ENCODE measurements around the gene PGM3.

Gene PGM3

GRCh38 chr6:83126223-83126622, 66.8 kb downstream of the PGM3 start:
- Histone ChIP-seq H3K4me3 (ENCODE audit: low read length) (no peak overlapping the region), H3K9me2 (replicated peaks; ENCODE audit: control insufficient read depth, low read length) (no peaks in the 10 kb centered on the region), H3K79me2 (ENCODE audit: control insufficient read depth, low read length) (no peaks in the 10 kb centered on the region), H3K9me3 (ENCODE audit: control insufficient read depth, insufficient read depth, low read length) (no peaks in the 10 kb centered on the region), H3K4me1 (ENCODE audit: control insufficient read depth, low read length) (no peaks in the 10 kb centered on the region), H4K20me1 (ENCODE audit: control insufficient read depth, insufficient read depth, low read depth, low read length) (no peaks in the 10 kb centered on the region), H3K4me2 (ENCODE audit: low read length) (no peak overlapping the region), H3K27me3 (ENCODE audit: control insufficient read depth, low read length) (no peaks in the 10 kb centered on the region), H3K27ac (ENCODE audit: low read depth, low read length) (no peak overlapping the region), H3F3A (ENCODE audit: control insufficient read depth, insufficient read depth) (no peaks in the 10 kb centered on the region), H3K36me3 (ENCODE audit: control insufficient read depth, low read length) (peaks cover 87% of the 10 kb centered on the region)
- TF ChIP-seq EZH2phosphoT487 (IDR thresholded peaks at IDR 0.05; ENCODE audit: borderline replicate concordance, low read length): no peak
- TF ChIP-seq, protein P1, sequence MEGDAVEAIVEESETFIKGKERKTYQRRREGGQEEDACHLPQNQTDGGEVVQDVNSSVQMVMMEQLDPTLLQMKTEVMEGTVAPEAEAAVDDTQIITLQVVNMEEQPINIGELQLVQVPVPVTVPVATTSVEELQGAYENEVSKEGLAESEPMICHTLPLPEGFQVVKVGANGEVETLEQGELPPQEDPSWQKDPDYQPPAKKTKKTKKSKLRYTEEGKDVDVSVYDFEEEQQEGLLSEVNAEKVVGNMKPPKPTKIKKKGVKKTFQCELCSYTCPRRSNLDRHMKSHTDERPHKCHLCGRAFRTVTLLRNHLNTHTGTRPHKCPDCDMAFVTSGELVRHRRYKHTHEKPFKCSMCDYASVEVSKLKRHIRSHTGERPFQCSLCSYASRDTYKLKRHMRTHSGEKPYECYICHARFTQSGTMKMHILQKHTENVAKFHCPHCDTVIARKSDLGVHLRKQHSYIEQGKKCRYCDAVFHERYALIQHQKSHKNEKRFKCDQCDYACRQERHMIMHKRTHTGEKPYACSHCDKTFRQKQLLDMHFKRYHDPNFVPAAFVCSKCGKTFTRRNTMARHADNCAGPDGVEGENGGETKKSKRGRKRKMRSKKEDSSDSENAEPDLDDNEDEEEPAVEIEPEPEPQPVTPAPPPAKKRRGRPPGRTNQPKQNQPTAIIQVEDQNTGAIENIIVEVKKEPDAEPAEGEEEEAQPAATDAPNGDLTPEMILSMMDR (IDR thresholded peaks at IDR 0.05; ENCODE audit: low read depth, low read length, poor library complexity, severe bottlenecking): no peak

DNA sequence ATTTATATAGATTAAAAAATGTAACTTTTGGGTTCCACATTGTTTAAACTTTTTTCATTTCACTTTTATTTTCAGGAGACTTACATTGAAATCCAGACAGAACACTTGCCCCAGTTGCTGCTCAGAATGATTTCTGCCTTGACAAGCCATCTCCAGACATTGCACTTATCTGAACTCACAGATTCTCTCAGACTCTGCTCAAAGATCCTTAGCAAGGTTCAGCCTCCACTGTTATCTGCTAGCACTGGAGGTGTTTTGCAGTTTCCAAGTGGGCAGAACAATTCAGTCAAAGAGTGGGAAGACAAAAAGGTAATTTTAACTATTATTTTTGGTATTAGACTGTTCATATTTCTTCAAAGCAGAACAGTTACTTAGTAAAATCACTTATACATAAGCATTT, 67.6 kb downstream of the PGM3 start:
- Histone ChIP-seq H3K36me3 (ENCODE audit: control insufficient read depth, low read length) (peaks cover 87% of the 10 kb centered on the region), H3K4me2 (ENCODE audit: low read length) (no peak overlapping the region), H3K27me3 (ENCODE audit: control insufficient read depth, low read length) (no peaks in the 10 kb centered on the region), H3F3A (ENCODE audit: control insufficient read depth, insufficient read depth) (no peaks in the 10 kb centered on the region), H4K20me1 (ENCODE audit: control insufficient read depth, insufficient read depth, low read depth, low read length) (no peaks in the 10 kb centered on the region), H3K4me3 (ENCODE audit: low read length) (no peak overlapping the region), H3K4me1 (ENCODE audit: control insufficient read depth, low read length) (no peaks in the 10 kb centered on the region), H3K79me2 (ENCODE audit: control insufficient read depth, low read length) (no peaks in the 10 kb centered on the region), H3K9me2 (replicated peaks; ENCODE audit: control insufficient read depth, low read length) (no peaks in the 10 kb centered on the region), H3K9me3 (ENCODE audit: control insufficient read depth, insufficient read depth, low read length) (no peaks in the 10 kb centered on the region), H3K27ac (ENCODE audit: low read depth, low read length) (no peak overlapping the region)
- TF ChIP-seq EZH2phosphoT487 (IDR thresholded peaks at IDR 0.05; ENCODE audit: borderline replicate concordance, low read length): no peak
- TF ChIP-seq, protein P1 (IDR thresholded peaks at IDR 0.05; ENCODE audit: low read depth, low read length, poor library complexity, severe bottlenecking): no peak

DNA sequence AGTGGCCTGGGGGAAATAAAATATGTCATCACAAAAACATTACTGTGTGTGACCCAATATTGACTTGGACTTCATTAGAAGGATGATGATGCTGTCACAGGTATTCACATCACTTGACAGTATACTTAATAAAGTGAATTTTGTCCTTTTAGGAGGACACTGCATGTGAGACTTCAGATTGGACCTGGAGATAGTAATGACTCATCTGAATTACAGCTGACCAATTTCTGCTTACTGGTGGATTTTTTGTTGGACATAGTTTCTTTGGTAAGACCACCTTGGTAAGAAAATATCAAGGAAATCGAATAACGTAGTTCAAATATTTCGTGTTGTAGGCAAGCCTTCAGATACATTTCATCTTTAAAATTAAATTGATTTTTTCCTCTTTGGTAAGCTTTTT, 68.5 kb downstream of the PGM3 start:
- Histone ChIP-seq H3K4me2 (ENCODE audit: low read length) (no peak overlapping the region), H3K79me2 (ENCODE audit: control insufficient read depth, low read length) (no peaks in the 10 kb centered on the region), H3K4me3 (ENCODE audit: low read length) (no peak overlapping the region), H3K27ac (ENCODE audit: low read depth, low read length) (no peak overlapping the region), H3K27me3 (ENCODE audit: control insufficient read depth, low read length) (no peaks in the 10 kb centered on the region), H3K9me3 (ENCODE audit: control insufficient read depth, insufficient read depth, low read length) (no peaks in the 10 kb centered on the region), H3K4me1 (ENCODE audit: control insufficient read depth, low read length) (no peaks in the 10 kb centered on the region), H3K36me3 (ENCODE audit: control insufficient read depth, low read length) (peaks cover 86% of the 10 kb centered on the region), H3K9me2 (replicated peaks; ENCODE audit: control insufficient read depth, low read length) (no peaks in the 10 kb centered on the region), H4K20me1 (ENCODE audit: control insufficient read depth, insufficient read depth, low read depth, low read length) (no peaks in the 10 kb centered on the region), H3F3A (ENCODE audit: control insufficient read depth, insufficient read depth) (no peaks in the 10 kb centered on the region)
- no peak for TF ChIP-seq EZH2phosphoT487 (IDR thresholded peaks at IDR 0.05; ENCODE audit: borderline replicate concordance, low read length)
- TF ChIP-seq, protein P1 (IDR thresholded peaks at IDR 0.05; ENCODE audit: low read depth, low read length, poor library complexity, severe bottlenecking): no peak

Data from DOHH2 (cell line).